Mucosa of gallbladder (tissue), 1 donor: ENCODE data around the gene SHISA2. TPM values are rescaled to one million over a fixed set of nuclear protein-coding genes. Genes with fewer than 3 reads are reported as not detected.

Experiments
- DNase-seq: peaks from one replicate; pipeline ENCODE4 v3.0.0-alpha.2; 2020; ENCODE audit warnings: low spot score
- total RNA-seq: library from RNA; stranded (reverse); gene quantifications from one replicate; pipeline ENCODE4 v1.2.1, GENCODE V29; 2021
- donor health status: DM: no; HTN: no; CAD: no.

The SHISA2 gene
- total RNA-seq, 1 donor from 2014 or later, result 0.32 TPM

- no peak for DNase-seq
Observed at GRCh38 chr13:26048741-26049140, 3.1 kb downstream of the SHISA2 start.

- DNase-seq, result no peak
Observed at GRCh38 chr13:26047040-26047439, 4.8 kb downstream of the SHISA2 start.

GRCh38 chr13:26046639-26047038 lies 5.2 kb downstream of the SHISA2 start:
- DNase-seq, result no peak

DNA sequence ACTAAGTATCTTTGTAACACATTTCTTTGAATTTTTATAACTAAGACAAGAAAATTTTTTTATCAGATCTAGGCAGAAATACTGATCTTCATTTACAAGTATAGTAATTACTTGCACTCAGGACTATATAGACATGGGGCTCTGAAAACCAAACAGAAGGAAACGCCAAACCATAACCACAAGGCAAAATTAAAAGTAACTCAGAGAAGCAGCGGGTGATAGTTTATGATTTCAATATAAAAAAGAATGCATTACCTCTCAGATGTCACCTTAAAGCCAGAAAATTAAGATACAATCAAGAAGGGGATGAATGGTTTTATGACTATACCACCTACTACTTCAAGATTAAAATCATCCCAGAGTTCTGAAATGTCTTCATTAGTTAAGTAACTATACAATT lies 6.7 kb downstream of the SHISA2 start:
- DNase-seq, result no peak

- DNase-seq, result no peak
Observed at GRCh38 chr13:26042785-26043184, 9.0 kb downstream of the SHISA2 start.

DNA sequence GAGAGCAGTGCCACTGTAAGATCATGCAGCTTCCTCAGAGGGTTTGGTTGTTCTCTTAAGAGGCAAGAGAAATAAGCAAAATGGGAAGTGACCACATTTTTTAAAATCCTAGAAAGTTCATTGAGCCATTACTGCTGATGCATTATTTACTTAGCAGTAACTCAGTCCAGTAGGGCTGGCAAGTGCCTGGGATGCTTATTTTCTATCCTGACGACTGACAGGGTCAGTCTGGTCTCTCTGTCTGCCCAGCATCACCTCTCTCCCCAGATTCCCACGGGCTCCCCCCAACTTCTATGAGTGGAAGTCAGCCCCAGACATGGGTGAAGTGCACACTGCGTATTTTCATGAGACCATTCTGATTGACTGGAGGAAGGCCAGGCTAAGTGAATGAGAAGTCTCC lies 10.4 kb downstream of the SHISA2 start:
- DNase-seq, result no peak

- DNase-seq, result no peak
Observed at GRCh38 chr13:26038931-26039475, 12.8 kb downstream of the SHISA2 start.

DNA sequence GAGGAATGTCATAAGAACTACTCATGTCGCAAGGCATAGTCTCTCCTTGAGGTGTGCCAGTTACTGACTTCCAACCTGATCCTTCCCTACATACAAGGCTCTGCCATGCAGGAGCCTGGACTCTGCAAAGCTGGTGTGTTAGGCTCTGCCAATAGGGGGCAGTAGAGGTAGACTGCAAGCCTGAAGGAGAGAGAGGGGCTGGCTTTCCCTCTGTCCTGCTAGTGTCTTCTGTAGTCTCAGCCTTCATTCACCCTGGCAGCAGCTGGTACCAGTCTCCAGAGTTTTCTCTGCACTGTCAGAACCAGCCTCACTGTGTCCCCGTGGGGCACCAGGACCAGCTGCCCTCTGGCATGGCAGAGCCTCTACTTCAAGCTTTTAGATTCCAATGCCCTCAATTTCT lies 14.5 kb downstream of the SHISA2 start:
- DNase-seq, result no peak

- no peak for DNase-seq
Observed at GRCh38 chr13:26036383-26036782, 15.4 kb downstream of the SHISA2 start.

GRCh38 chr13:26034018-26034417 lies 17.8 kb downstream of the SHISA2 start:
- DNase-seq, result no peak

GRCh38 chr13:26030331-26030730 lies 21.5 kb downstream of the SHISA2 start:
- no peak for DNase-seq

DNA sequence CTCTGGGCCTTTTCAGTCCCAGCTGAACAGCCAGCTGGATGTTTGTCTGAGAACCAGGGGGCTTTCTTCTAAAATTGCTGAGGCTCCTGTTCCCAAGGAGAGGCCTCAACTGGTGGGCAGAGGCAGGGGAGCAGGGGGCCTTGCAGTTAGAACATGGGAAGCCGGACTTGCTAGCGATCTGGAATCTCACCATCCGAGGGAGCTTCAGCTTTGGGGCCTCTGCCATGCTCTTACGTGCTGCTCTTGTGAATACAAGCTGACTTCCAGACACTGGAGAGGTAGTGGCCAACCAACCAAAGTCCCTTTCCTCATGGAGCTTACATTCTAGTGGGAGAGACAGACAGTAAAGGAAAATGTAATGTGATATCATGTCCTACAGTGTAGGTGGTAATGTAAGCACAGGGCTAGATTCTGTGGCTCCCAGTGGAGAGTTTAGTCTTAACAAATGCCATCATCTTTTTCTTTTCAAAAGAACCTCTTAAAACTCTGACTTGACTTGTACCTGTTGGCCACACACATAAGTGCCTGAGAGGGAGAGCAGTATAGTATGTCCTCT lies 22.2 kb downstream of the SHISA2 start:
- DNase-seq, result no peak

- no peak for DNase-seq
Observed at GRCh38 chr13:26026211-26026610, 25.6 kb downstream of the SHISA2 start.

GRCh38 chr13:26025771-26026170 lies 26.0 kb downstream of the SHISA2 start:
- DNase-seq, result no peak

DNA sequence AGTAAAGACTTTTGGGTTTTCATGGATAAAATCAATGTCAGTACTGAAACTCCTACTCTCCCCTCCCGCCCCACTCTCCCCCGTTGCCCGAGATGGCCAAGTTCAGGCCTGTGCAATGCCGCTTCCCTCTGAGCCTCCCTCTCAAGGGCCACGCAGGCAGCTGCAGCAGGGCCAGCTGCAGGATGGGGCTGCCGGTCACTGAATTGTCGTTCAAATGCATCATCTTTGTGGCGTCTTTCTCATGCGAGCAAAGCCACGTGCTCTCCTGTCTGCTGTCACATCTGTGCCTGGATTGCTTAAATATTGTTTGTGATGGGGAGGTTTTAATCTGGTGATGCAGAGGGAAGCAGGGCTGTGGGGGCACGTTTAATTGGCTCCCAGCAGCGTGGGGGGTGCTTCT lies 26.6 kb downstream of the SHISA2 start:
- DNase-seq, result no peak

DNA sequence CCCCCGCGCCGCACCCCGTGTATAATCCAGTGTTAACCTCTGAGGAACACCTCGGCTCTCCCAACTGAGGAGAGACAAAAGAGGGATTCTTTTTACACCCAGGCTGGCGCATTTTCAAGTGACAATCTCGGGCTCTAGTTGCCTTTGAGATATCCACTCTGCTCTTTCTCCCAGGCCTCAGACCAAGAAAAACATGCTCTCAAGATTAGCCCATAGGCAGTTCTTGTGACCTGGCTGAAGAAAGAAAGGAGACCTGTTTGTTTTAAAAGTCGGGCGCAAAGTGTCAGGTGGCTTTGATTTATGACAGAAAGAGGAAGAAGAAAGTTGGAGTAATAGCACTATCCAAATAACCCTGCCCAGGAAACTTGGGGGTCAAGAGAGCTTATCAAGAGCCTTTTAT lies 27.3 kb downstream of the SHISA2 start:
- peak; percentile 20 for DNase-seq

DNA sequence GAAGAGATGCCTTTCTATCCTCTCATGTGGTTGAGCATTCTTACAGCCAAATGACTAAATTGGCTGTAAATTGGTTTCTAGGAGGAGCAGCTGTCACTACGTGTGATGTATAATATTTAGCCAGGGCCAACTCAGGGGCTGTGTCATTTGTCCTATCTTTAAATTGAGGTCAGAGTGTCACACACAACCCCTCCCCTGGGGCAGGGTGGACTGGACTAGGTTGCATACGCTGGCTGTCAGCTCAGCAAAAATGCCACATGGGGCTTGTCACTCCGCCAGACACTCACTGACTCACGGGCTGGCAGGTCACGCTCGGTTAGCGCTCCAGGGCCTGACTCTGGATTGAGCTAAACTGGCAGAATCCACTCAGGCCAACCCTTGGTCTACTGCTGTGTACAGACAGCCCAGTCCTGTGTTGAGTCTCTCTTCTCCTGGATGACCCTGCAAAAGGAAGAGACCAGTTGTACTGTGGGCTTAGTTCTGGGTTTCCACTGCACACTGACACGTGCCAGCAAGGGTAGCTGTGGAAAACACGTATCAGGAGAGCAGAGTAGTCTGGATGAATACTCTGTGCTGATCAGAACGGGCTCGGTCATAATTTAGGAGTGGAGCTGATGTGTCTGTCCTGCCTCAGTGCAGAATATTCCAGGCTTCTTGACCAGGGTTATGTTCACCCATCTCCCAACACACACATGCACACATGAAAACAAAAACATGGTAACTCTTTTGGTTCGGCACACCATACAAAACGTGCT lies 29.1 kb downstream of the SHISA2 start:
- DNase-seq, result peak; percentile 85

- no peak for DNase-seq
Observed at GRCh38 chr13:26021956-26022355, 29.9 kb downstream of the SHISA2 start.

- DNase-seq, result no peak
Observed at GRCh38 chr13:26021516-26021915, 30.3 kb downstream of the SHISA2 start.

- DNase-seq, result no peak
Observed at GRCh38 chr13:26020891-26021290, 30.9 kb downstream of the SHISA2 start.

DNA sequence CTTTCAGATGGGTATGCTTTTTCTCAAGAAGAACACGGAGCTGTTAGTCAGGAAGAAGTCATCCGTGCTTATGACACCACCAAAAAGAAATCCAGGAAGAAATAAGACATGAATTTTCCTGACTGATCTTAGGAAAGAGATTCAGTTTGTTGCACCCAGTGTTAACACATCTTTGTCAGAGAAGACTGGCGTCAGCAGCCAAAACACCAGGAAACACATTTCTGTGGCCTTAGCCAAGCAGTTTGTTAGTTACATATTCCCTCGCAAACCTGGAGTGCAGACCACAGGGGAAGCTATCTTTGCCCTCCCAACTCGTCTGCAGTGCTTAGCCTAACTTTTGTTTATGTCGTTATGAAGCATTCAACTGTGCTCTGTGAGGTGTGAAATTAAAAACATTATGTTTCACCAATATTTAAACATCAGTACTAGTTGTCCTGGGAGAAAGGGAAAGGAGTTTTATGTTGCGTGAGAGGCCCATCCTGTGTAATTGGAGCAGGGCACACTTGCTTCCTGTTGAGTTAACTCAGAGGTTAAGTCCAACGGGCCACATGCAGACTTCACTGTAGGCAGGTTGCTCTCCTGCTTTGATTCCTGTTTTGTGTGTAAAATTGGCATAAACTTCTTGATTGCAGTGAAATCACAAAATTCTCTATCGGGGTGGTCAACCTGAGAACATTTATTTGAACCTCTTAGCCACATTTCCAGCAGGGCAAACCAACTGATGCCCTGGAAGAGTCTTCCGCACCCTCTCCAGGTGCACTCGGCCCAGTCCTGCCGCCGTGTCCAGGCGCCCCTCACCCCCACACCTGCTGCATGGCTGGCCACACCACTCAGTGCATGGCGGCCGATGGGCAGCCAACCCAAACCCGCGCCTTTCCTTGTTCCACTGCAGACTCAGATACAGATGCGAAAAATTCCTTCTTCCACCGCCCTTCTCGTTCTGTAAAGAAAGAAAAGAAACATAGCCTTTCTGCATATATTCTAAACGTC lies 31.6 kb downstream of the SHISA2 start:
- no peak for DNase-seq

DNA sequence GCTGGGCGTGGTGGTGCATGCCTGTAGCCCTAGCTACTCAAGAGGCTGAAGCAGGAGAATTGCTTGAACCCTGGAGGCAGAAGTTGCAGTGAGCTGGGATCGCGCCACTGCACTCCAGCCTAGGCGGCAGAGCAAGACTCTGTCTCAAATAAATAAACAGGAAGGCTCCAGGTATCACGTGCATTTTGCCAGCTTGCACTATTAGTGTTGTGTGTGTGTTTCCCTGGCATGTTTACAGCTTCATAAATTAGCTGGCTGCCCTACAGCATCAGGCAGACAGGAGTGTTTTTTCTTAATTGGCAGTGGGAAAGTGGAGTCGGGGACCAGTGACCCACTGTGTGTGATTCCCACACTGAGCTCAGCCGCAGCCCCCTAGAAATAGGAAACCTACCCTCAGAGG lies 32.6 kb downstream of the SHISA2 start:
- DNase-seq, result no peak
